Neural cell (in vitro differentiated cells): ENCODE measurements around the gene KRTAP10-2. TPM values are rescaled to one million over a fixed set of nuclear protein-coding genes. Genes with fewer than 3 reads are reported as not detected.

Source experiments
- H2AFZ ChIP-seq: fragments of 200-600, 300-800 bp; sonication (generic), shearing (Covaris generic); 2 replicates; pipeline ENCODE4 v1.6.0; 2014; ENCODE audit warnings: low read depth, mild to moderate bottlenecking, antibody characterized with exemption, low read length, moderate library complexity
- H3F3A ChIP-seq: fragments of 200-600 bp; shearing (Covaris generic); 2 replicates; pipeline ENCODE4 v1.6.1; 2016; ENCODE audit warnings: mild to moderate bottlenecking, moderate library complexity, mixed read lengths, antibody characterized with exemption, low read length; ENCODE audit not compliant: insufficient read depth, poor library complexity, severe bottlenecking
- H3K27ac ChIP-seq: fragments of 200-600, 300-800 bp; sonication (generic), shearing (Covaris generic); 2 replicates; pipeline ENCODE4 v1.5.1; 2014; ENCODE audit warnings: mild to moderate bottlenecking, low read length, moderate library complexity
- H3K27me3 ChIP-seq: fragments of 300-800, 200-600 bp; sonication (generic), shearing (Covaris generic); 2 replicates; pipeline ENCODE4 v1.6.0; 2014; ENCODE audit warnings: mild to moderate bottlenecking, low read depth, low read length, moderate library complexity; ENCODE audit not compliant: insufficient read depth
- H3K36me3 ChIP-seq: fragments of 300-800, 200-600 bp; sonication (generic), shearing (Covaris generic); 2 replicates; pipeline ENCODE4 v1.5.1; 2014; ENCODE audit warnings: mild to moderate bottlenecking, antibody characterized with exemption, low read length, moderate library complexity; ENCODE audit not compliant: insufficient read depth
- H3K4me2 ChIP-seq: fragments of 300-800, 200-600 bp; sonication (generic), shearing (Covaris generic); 2 replicates; pipeline ENCODE4 v1.6.0; 2014; ENCODE audit warnings: mild to moderate bottlenecking, low read length
- H3K4me3 ChIP-seq: fragments of 300-800, 200-600 bp; sonication (generic), shearing (Covaris generic); 2 replicates; pipeline ENCODE4 v1.5.1; 2014; ENCODE audit warnings: mild to moderate bottlenecking, low read length, moderate library complexity
- H3K79me2 ChIP-seq: fragments of 200-600 bp; shearing (Covaris generic); replicated peaks from 2 replicates; pipeline ENCODE4 v1.6.0; 2014; ENCODE audit warnings: mild to moderate bottlenecking, low read length, moderate library complexity; ENCODE audit not compliant: insufficient read depth
- H3K9ac ChIP-seq: fragments of 300-800, 200-600 bp; sonication (generic), shearing (Covaris generic); 2 replicates; pipeline ENCODE4 v1.6.1; 2016; ENCODE audit warnings: mild to moderate bottlenecking, low read length, mixed read lengths
- H3K9me2 ChIP-seq: fragments of 200-600 bp; shearing (Covaris generic); 2 replicates; pipeline ENCODE4 v1.6.1; 2016; ENCODE audit warnings: mild to moderate bottlenecking, low read length, mixed read lengths; ENCODE audit not compliant: insufficient read depth
- H3K9me3 ChIP-seq: fragments of 200-600, 300-800 bp; sonication (generic), shearing (Covaris generic); 2 replicates; pipeline ENCODE4 v1.6.1; 2016; ENCODE audit warnings: mild to moderate bottlenecking, mixed run types, low read length, moderate library complexity, mixed read lengths
- H4K20me1 ChIP-seq: fragments of 200-600 bp; shearing (Covaris generic); 2 replicates; pipeline ENCODE4 v1.6.1; 2016; ENCODE audit warnings: mild to moderate bottlenecking, mixed run types; ENCODE audit not compliant: insufficient read depth
- EP300 ChIP-seq: fragments of 450-650 bp; conservative IDR thresholded peaks from 2 replicates; pipeline ENCODE4 v1.6.1; 2014; ENCODE audit warnings: antibody characterized with exemption, mild to moderate bottlenecking, moderate library complexity; ENCODE audit not compliant: poor library complexity, severe bottlenecking
- EZH2 ChIP-seq: fragments of 200-600, 300-800 bp; shearing (Covaris generic), sonication (generic); IDR thresholded peaks from 2 replicates; pipeline ENCODE4 v1.6.1; 2014; ENCODE audit warnings: antibody characterized with exemption, low read length, borderline replicate concordance, mild to moderate bottlenecking; ENCODE audit not compliant: insufficient read depth, poor library complexity, severe bottlenecking
- MXI1 ChIP-seq: fragments of 450-650 bp; conservative IDR thresholded peaks from 2 replicates; pipeline ENCODE4 v1.6.1; 2014; ENCODE audit warnings: antibody characterized with exemption, mild to moderate bottlenecking; ENCODE audit not compliant: poor library complexity, severe bottlenecking
- POLR2AphosphoS5 ChIP-seq: IDR thresholded peaks from 2 replicates; pipeline ENCODE4 v1.6.1; 2012
- RAD21 ChIP-seq: fragments of 450-650 bp; conservative IDR thresholded peaks from 2 replicates; pipeline ENCODE4 v1.6.1; 2014; ENCODE audit warnings: antibody characterized with exemption, mild to moderate bottlenecking, moderate library complexity
- SMC3 ChIP-seq: fragments of 450-650 bp; conservative IDR thresholded peaks from 2 replicates; pipeline ENCODE4 v1.6.1; 2014; ENCODE audit warnings: antibody characterized with exemption, mild to moderate bottlenecking, moderate library complexity; ENCODE audit not compliant: poor library complexity
- TAF1 ChIP-seq: IDR thresholded peaks from 2 replicates; pipeline ENCODE4 v1.6.1; 2012; ENCODE audit warnings: low read depth
- polyA plus RNA-seq: library from polyadenylated mRNA; depleted of rRNA; stranded (reverse); fragments of >200 nt; gene quantifications from 2 replicates; pipeline ENCODE4 v1.2.3, GENCODE V29; 2014
- TF ChIP-seq, protein P1 (sequence below): IDR thresholded peaks from 2 replicates; pipeline ENCODE4 v1.6.1; 2012; ENCODE audit warnings: borderline replicate concordance
- TF ChIP-seq, protein P2 (sequence below): fragments of 450-650 bp; IDR thresholded peaks from 2 replicates; pipeline ENCODE4 v1.5.1; 2014; ENCODE audit warnings: antibody characterized with exemption, mild to moderate bottlenecking, moderate library complexity; ENCODE audit not compliant: poor library complexity, severe bottlenecking

Gene KRTAP10-2
- polyA plus RNA-seq, 1 donor from 2014 or later, result not detected

DNA sequence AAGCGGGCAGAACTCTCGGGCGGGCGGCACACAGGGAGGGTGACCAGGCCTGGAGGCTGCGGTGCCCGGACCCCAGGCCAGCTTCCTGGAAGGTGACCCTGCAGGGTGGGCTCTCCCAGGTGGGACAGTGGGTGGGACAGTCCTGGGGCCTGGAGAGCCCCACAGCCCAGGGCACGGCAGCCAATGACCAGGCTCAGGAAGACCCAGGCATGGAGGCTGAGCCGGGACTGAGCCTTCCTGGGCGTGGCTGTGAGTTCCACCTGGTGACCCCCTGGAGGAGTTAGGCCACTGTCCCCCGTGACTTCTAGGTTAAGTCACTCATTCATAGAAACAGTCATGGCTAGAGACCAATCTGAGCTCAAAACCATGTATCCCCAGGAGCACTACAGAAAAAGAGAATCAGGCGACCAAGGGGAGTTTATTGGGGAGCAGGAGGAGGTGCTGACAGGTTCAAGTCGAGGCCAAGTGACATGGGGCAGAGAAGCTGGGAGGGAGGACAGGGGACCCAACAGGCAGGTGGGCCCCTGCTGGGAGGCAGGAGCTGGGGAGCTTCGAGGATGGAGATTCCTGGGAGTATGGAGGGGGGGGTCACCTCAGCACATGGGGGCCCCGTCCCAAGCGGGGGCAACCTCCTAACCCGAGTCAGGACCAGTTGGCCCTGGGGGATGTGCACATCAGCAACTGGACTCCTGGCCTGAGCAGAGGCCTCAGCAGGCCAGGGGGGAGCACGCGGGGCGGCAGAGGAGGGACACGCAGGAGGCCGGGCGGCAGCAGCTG is 27.9 kb upstream of the KRTAP10-2 start:
- Histone ChIP-seq H3K27me3 (no peaks in the 10 kb centered on the region), H3K27ac (no peak overlapping the region), H3F3A (no peaks in the 10 kb centered on the region), H3K4me2 (no peak overlapping the region), H4K20me1 (no peaks in the 10 kb centered on the region), H3K79me2 (no peaks in the 10 kb centered on the region), H2AFZ (no peak overlapping the region), H3K9me3 (no peaks in the 10 kb centered on the region), H3K4me3 (no peak overlapping the region), H3K9ac (no peak overlapping the region), H3K36me3 (no peaks in the 10 kb centered on the region), H3K9me2 (no peaks in the 10 kb centered on the region)
- TF ChIP-seq EZH2, result no peak
- TF ChIP-seq, protein P1, sequence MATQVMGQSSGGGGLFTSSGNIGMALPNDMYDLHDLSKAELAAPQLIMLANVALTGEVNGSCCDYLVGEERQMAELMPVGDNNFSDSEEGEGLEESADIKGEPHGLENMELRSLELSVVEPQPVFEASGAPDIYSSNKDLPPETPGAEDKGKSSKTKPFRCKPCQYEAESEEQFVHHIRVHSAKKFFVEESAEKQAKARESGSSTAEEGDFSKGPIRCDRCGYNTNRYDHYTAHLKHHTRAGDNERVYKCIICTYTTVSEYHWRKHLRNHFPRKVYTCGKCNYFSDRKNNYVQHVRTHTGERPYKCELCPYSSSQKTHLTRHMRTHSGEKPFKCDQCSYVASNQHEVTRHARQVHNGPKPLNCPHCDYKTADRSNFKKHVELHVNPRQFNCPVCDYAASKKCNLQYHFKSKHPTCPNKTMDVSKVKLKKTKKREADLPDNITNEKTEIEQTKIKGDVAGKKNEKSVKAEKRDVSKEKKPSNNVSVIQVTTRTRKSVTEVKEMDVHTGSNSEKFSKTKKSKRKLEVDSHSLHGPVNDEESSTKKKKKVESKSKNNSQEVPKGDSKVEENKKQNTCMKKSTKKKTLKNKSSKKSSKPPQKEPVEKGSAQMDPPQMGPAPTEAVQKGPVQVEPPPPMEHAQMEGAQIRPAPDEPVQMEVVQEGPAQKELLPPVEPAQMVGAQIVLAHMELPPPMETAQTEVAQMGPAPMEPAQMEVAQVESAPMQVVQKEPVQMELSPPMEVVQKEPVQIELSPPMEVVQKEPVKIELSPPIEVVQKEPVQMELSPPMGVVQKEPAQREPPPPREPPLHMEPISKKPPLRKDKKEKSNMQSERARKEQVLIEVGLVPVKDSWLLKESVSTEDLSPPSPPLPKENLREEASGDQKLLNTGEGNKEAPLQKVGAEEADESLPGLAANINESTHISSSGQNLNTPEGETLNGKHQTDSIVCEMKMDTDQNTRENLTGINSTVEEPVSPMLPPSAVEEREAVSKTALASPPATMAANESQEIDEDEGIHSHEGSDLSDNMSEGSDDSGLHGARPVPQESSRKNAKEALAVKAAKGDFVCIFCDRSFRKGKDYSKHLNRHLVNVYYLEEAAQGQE, result no peak
- TF ChIP-seq EP300, result no peak
- no peak for TF ChIP-seq TAF1
- no peak for TF ChIP-seq SMC3
- no peak for TF ChIP-seq POLR2AphosphoS5
- TF ChIP-seq, protein P2, sequence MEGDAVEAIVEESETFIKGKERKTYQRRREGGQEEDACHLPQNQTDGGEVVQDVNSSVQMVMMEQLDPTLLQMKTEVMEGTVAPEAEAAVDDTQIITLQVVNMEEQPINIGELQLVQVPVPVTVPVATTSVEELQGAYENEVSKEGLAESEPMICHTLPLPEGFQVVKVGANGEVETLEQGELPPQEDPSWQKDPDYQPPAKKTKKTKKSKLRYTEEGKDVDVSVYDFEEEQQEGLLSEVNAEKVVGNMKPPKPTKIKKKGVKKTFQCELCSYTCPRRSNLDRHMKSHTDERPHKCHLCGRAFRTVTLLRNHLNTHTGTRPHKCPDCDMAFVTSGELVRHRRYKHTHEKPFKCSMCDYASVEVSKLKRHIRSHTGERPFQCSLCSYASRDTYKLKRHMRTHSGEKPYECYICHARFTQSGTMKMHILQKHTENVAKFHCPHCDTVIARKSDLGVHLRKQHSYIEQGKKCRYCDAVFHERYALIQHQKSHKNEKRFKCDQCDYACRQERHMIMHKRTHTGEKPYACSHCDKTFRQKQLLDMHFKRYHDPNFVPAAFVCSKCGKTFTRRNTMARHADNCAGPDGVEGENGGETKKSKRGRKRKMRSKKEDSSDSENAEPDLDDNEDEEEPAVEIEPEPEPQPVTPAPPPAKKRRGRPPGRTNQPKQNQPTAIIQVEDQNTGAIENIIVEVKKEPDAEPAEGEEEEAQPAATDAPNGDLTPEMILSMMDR, result no peak
- TF ChIP-seq RAD21, result no peak
- no peak for TF ChIP-seq MXI1

DNA sequence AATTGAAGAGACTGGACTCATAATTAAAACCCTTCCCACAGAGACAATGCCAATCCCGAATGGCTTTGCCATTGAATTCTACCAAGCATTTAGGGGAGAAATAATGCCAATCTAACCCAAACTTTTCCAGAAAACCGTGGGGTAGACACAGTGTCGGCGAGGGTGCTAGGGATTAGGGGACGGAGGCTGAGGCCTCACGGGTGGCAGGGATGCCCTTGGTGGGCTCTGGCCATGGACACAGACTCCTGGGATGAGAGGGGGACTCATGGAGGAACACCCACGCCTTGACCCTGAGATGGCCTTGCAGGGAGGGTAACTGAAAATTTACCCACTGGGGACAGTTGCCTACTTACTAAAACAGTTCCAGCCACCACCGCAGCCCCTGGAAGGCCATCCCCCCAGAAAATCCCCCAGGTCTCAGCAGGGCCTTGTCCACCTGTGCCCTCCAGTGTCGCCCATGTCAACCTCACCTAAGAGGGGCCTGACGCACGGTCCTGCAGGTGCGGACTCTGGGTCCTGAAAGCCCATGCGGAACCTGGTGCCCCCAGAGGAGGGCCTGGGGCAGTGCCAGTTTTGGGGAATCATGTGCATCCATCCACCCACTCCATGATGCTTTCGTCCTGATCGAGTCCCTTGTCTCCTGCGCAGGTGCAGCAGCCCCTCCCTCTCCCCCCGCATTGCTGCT is 27.2 kb upstream of the KRTAP10-2 start:
- Histone ChIP-seq H3K9ac (no peak overlapping the region), H3K79me2 (no peaks in the 10 kb centered on the region), H3K27me3 (no peaks in the 10 kb centered on the region), H2AFZ (no peak overlapping the region), H3K9me2 (no peaks in the 10 kb centered on the region), H3K9me3 (no peaks in the 10 kb centered on the region), H4K20me1 (no peaks in the 10 kb centered on the region), H3K4me2 (no peak overlapping the region), H3F3A (no peaks in the 10 kb centered on the region), H3K36me3 (no peaks in the 10 kb centered on the region), H3K4me3 (no peak overlapping the region), H3K27ac (no peak overlapping the region)
- TF ChIP-seq RAD21 (no peak), SMC3 (no peak), EP300 (no peak), EZH2 (no peak), MXI1 (no peak), POLR2AphosphoS5 (no peak), TAF1 (no peak)
- TF ChIP-seq, protein P2, result no peak
- TF ChIP-seq, protein P1, result no peak
